Germinal center (tissue), 1 donor: ENCODE data around the gene RAD23A.
"Not testable (repeated sequence)": the region's sequence is repeated elsewhere in the genome, so short reads cannot be mapped to it uniquely, and the experiment has no call there.

Source experiments
- DNase-seq: peaks from one replicate; pipeline ENCODE4 v3.0.0; 2012; ENCODE audit warnings: mixed read lengths, low spot score

The RAD23A gene

DNA sequence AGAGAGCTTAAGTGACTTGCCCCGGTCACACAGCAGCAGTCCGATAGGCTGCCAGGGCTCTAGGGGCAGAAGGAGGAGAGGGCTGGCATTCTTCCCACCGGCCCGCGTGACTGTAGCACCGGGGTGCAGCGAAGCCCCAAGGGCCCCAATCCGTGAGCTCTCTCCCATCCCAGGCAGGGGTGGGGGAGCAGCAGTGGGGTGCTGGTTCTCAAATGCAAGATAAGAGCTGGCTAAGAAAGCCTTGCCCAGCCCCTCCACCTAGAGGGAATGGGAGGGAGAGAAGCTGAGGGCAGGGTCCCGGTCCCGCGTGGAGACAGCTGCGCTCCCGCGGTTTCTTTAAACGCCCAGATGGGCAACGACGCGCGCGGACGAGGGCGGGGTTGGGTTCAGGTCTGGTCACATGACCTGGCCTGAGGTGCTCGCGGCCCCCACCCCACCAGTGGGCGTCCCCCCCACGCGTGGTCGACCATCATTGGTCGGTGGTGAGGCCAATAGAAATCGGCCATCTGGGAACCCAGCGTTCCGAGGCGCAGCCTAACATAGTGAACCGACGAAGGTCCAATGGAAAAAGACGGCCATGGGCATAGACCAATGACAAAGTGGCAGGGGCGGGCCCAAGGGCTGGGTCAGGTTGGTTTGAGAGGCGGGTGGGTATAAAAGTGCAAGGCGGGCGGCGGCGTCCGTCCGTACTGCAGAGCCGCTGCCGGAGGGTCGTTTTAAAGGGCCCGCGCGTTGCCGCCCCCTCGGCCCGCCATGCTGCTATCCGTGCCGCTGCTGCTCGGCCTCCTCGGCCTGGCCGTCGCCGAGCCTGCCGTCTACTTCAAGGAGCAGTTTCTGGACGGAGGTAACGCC, 7.5 kb upstream of the RAD23A start, which contains the start of gene CALR:
TSS of gene CALR (plus strand) at position 683 of the 852 bp plus-strand sequence. CDS start at position 754, 71 bp downstream.
- DNase-seq = peak; percentile 98

DNA sequence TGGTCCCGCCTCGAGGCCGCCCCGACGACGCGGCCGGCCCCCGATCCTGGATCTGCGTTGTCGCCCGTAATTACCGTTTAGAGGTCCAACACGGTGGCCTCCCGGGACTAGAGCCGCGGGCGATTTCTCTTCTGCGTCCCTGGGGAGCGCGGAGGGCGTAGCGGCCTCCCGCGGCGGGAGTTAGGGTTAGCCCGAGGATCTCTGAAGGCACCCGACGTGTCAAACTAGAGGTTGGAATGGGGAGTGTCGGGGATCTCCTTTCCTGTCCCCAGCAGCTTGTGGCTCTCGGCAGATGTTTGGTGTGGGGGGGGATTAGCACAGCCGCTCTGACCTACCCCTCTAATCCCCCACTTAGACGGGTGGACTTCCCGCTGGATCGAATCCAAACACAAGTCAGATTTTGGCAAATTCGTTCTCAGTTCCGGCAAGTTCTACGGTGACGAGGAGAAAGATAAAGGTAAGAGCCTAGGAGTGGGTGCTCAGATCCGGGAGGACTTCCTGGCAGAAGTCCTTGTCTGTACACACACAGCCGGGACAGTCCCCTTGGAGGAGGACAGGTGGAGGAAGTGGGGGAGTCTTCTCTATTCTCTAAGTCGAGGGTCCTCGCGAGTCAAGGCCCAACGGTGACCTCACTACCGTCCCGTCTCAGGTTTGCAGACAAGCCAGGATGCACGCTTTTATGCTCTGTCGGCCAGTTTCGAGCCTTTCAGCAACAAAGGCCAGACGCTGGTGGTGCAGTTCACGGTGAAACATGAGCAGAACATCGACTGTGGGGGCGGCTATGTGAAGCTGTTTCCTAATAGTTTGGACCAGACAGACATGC, 6.7 kb upstream of the RAD23A start:
- DNase-seq = peak; percentile 32

- DNase-seq = no peak
Observed at GRCh38 chr19:12939975-12940423, 5.7 kb upstream of the RAD23A start.

DNA sequence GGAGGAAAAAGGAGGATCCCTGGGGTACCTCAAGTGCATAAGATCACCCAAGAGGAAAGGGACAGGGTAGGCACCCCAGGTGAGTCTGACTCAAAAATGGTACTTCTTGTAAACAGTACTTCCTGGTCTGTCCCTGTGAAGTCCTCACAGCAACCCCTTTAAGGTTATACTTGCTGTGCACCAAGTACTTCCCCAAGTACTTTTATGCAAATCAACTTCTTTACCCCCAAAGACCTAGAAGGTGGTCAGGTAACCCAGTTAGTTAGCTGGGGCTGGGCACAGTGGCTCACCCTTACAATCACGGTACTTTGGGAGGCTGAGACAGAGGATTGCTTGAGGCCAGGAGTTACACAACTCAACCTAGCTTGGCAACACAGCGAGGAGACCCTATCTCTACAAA, 4.8 kb upstream of the RAD23A start:
- DNase-seq = no peak

- DNase-seq = no peak
Observed at GRCh38 chr19:12943437-12944044, 2.1 kb upstream of the RAD23A start.

GRCh38 chr19:12944104-12944674, 1.5 kb upstream of the RAD23A start:
- no peak for DNase-seq

DNA sequence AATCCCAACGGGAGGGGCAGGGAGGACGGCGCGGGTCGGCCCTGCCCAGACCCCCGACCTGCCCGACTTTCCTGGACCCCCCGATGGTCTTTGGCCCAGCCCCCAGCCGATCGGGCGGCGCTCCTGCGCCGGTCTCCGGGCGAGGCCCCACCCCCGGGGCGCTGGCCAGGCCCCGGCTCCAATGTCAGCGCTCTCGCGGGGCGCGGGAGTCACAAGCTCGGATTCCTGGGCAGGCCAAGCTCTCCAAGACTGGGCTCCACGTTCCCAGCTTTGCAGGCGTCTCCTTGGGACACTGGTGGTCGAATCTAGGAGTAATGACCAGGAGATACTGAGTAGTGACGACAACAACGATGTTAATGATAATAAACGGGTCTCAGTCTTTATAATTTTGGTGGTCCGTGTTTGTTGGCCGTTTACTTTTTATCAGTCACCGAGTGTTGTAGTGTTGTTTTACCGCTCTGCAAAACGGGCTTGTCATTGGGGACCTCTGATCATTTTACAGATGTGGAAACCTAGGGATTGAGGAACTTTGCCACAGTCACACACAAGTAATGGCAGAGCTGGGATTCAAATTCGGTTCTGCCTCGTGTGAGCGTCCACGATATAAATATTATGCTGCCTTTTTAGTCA, 545 bp downstream of the RAD23A start:
- peak; percentile 51 for DNase-seq

DNA sequence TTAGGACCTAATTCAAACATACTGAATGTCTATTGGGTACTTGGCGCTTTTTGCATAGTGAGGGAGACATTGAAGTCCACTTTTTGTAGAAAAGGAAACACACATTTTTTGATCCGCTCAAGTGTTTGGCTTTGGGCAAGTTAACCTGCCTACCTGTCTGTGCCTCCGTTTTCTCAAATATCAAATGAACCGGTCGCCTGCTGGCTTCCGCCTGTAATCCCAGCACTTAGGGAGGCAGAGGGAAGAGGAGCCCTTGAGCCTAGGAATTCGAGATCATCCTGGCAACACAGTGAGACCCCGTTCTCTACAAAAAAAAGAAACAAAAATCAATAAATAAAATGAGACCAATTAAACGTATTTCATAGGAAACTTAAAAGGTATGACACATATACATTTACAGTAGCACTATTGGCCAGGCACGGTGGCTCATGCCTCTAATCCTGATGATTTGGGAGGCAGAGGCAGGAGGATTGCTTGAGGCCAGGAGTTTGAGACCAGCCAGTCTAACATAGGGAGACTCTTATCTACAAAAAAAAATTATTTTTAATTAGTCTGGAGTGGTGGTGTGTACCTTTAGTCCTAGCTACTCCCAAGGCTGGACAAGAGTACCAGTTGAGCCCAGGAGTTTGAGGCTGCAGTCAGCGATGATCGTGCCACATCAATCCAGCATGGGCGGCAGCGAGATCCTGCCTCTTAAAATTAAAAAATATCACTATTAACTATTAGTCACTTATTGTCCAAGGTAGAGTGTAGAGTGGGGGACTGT, 1.3 kb downstream of the RAD23A start:
- DNase-seq = no peak

- DNase-seq = no peak
Observed at GRCh38 chr19:12947702-12948611, 2.3 kb downstream of the RAD23A start.

DNA sequence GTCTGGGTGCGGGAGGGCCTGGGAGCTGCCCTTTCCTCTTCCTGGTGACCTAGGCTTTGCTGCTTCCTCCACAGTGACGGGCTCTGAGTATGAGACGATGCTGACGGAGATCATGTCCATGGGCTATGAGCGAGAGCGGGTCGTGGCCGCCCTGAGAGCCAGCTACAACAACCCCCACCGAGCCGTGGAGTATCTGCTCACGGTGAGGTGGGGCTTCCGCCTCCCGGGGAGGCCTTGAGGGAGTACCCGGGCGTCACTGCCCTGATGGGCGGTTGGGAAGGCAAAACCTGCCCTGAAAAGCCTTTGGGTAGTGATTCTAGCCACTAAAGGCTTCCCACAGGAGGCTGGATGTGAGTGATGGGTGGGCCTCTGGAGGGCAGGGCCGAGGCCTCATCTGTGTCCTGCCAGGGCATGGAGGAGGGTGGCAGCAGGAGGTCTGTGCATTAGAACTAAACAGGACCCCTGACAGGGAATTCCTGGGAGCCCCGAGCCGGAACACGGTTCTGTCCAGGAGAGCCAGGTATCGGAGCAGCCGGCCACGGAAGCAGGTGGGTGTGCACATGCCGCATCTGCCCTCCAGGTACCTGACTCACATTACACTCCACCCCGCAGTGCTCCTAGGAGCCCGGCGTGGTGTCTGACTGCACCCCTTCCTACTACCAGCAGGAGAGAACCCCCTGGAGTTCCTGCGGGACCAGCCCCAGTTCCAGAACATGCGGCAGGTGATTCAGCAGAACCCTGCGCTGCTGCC, 3.1 kb downstream of the RAD23A start:
- DNase-seq = no peak

- DNase-seq = no peak
Observed at GRCh38 chr19:12949363-12950283, 4.0 kb downstream of the RAD23A start.

DNA sequence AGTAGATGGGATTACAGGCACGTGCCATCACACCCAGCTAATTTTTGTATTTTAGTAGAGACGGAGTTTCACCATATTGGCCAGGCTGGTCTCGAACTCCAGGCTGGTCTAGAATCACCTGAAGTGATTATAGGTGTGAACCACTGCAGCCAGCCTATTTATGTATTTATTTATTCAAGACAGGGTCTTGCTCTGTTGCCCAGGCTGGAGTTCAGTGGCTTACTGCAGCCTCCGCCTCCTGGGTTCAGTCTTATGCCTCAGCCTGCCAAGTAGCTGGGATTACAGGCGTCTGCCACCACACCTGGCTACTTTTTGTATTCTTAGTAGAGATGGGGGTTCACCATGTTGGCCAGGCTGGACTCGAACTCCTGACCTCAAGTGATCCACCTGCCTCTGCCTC, 6.4 kb downstream of the RAD23A start:
- DNase-seq = not testable (repeated sequence)

DNA sequence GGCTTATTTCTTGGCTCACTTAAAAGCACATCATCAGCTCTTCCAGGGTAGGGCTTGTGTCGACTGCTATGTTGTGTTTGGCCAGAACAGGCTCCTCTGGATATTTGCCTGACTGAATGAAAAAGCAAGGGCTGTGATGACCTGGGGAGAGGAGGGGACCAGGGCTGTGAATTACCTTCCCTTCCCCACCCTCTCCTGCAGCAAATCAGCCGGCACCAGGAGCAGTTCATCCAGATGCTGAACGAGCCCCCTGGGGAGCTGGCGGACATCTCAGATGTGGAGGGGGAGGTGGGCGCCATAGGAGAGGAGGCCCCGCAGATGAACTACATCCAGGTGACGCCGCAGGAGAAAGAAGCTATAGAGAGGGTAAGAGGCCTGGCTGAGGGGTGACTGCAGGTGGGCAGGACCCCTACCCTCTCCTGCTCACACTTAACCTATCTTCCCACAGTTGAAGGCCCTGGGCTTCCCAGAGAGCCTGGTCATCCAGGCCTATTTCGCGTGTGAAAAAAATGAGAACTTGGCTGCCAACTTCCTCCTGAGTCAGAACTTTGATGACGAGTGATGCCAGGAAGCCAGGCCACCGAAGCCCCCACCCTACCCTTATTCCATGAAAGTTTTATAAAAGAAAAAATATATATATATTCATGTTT, 7.0 kb downstream of the RAD23A start:
- no peak for DNase-seq

- no peak for DNase-seq
Observed at GRCh38 chr19:12953138-12953798, 7.6 kb downstream of the RAD23A start.

GRCh38 chr19:12953799-12954611, 8.3 kb downstream of the RAD23A start:
- DNase-seq = no peak

- no peak for DNase-seq
Observed at GRCh38 chr19:12954612-12954962, 8.9 kb downstream of the RAD23A start.
